Measurements from ENCODE around the gene KRT79.

The KRT79 gene

GRCh38 chr12:52821826-52822660 lies 12.1 kb downstream of the KRT79 start:
- no peak overlapping the region for H3K4me3 ChIP-seq (ENCODE audit: low read length)
- TF ChIP-seq ZNF274 (IDR thresholded peaks at IDR 0.05; ENCODE audit: low read depth, low read length), result no peak

DNA sequence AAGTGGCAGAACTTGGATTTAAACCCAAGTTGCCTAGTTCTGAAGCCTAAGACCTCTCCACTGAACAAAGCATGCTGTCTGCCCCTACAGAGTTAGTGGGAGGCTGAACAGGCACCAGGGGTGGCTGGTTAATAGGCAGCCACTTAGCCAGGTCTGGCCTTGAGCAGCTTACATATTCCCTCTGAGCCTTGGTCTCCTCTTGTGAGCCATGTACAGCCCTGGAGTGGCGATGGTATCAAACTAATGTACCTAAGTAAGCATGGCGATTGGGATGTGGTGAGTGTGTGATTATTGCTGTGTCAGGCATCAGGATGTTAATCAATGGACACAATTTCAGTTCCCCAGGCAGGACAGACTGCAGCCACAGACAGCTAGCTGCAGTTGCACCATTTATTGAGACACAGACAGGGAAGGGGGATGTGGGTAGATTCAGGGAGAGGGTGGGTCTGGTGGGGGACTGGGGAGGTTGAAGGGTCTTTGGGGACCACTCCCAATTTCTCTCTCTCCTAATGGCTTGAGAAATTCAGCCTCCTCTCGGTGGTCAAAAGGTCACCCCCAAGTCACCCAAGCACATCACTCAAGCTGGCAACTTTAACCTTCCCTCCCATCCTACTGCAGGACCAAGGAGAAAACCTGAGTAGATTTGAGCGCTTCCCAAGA lies 12.9 kb downstream of the KRT79 start:
- H3K4me3 ChIP-seq (ENCODE audit: low read length), result no peak overlapping the region
- TF ChIP-seq ZNF274 (IDR thresholded peaks at IDR 0.05; ENCODE audit: low read depth, low read length), result no peak

DNA sequence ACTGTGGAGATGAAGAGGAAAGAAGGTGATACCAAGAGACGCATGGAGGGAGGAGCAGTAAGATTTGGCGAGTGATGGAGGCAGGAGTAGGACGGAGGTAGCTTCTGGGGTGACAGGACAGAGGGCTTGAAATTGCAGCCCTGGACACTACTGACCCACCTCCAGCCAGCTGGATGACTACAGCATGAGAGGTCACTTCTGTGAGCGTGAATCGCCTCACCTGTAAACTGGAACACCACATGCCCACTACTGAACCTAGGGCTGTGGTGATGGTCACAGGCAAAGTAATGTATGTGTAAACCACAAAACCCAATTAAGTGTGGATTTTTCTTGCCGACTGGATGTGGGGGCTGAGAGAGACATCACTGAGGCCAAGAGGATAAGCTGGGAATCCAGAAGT lies 13.6 kb downstream of the KRT79 start:
- no peak overlapping the region for H3K4me3 ChIP-seq (ENCODE audit: low read length)
- TF ChIP-seq ZNF274 (IDR thresholded peaks at IDR 0.05; ENCODE audit: low read depth, low read length), result no peak

DNA sequence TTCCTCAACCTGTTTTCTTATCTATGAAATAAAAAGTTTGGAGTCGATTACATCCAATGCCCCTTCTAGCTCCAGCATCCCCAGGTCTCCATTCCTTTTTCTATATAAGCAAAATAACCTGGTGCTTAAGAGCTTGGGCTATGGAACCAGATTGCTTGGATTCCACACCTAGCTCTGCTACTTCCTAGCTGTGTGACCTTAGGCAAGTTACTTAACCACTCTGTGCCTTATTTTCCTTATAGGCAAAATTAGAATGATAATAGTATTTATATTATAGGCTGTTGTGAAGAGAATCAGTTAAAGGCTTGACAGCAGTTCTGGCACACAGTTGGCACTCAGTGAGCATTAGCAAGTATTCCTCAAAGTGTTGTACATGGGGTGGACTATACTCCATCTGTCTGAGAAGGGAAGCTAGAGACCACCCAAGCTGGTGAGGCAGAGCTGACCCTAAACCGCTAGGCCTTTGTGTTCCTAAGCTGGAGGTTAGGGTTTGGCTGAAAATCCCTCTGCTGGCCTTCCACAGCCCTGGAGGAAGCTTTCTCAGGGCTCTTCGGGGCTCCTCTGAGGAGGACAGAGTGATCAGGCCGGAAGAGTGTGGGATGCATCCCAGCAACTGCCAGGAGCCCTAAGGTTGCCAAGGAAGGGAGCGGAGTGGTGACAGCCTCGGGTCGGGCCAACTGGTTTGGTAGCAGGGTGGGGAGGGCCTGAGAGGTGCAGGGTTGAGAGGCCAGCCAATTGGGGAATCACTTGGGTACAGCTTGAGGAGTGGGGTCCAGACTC lies 14.2 kb downstream of the KRT79 start:
- no peak for TF ChIP-seq ZNF274 (IDR thresholded peaks at IDR 0.05; ENCODE audit: low read depth, low read length)
- no peak overlapping the region for H3K4me3 ChIP-seq (ENCODE audit: low read length)

DNA sequence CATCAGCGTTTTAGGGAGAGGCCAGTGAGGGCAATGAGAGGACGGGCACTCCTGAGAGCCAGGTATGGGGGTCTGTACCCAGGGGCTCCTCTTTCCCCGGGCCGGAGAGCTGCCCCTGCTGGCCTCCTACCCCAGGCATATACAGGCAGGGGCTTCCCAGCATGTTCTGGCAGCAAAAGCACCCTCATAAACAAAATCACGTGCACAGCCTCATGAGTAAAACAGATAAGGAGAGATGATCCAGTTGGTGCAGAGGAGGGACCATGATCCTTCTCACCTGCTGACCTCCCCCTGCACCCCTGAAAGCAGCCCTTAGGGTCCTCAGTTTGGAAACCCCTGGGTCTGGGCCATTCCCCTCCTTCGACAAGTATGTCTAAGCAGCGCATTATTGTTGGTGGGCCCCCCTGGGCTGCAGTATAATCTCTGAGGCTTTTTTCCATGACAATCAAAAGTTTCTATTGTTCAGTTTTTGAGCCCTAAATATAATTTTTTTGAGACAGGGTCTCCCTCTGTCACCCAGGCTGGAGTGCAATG lies 15.2 kb downstream of the KRT79 start:
- TF ChIP-seq ZNF274 (IDR thresholded peaks at IDR 0.05; ENCODE audit: low read depth, low read length), result no peak

DNA sequence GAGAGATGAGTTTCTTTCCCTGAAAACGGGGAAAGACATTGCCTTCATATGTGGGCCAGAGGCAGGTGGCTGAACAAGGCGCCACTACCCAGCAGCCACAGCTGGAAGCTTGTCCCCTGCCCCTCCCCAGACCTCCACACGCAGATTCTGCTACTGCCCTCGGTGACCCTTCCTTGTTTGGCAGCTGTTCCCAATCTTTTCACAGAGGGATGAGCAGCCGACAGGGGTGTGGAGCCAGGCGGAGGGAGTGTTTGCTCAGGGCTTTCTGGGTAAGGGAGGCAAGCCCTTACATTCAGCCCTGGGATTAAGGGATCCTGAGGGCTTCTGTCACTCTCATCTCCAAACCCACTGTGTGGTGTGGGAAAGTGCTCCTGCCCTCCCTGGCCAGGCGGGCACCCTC lies 15.7 kb downstream of the KRT79 start:
- H3K4me3 ChIP-seq (ENCODE audit: low read length), result no peak overlapping the region
- no peak for TF ChIP-seq ZNF274 (IDR thresholded peaks at IDR 0.05; ENCODE audit: low read depth, low read length)

More for the DNA sequence above, 15.2 kb downstream of the KRT79 start:
- no peak overlapping the region for H3K4me3 ChIP-seq (ENCODE audit: low read length)

- TF ChIP-seq ZNF274 (IDR thresholded peaks at IDR 0.05; ENCODE audit: low read depth, low read length), result no peak
These were observed 16.3 kb downstream of the KRT79 start for GRCh38 chr12:52817699-52818238.

DNA sequence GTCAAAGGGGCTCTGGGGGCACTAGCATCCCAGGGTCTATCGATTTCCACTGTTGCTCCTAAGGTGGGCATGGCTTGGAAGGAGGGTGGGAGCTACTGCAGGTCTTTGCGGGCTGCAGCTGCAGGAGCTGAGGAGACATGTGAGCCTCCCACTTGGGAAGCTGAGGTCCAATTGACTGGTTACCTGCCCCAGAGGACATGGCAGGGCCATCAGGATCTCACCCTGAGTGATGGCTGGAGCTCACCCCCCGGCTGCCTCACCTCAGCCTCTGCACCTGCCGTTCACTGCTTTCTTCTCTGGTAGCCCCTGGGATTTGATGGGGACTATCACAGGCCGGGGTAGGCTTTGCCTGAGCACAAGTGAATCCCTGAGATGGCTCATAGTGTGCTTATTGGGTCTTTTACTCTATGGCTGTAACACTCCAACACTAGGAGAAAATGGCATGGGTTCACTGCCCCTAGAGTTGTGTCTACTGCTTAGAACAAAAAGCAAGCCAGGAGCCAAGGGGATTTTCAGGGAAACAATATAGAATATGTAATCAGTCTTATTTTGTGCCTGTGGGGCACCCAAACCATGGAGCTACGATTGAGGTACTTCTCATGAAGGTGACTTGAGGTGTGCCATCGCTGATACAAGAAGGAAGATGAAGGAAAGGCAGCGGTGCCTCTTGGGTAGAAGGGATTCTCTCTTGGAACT lies 17.0 kb downstream of the KRT79 start:
- H3K4me3 ChIP-seq (ENCODE audit: low read length), result no peak overlapping the region
- no peak for TF ChIP-seq ZNF274 (IDR thresholded peaks at IDR 0.05; ENCODE audit: low read depth, low read length)

More at GRCh38 chr12:52817699-52818238, 16.3 kb downstream of the KRT79 start:
- H3K4me3 ChIP-seq (ENCODE audit: low read length), result no peak overlapping the region

GRCh38 chr12:52815676-52816588 lies 18.2 kb downstream of the KRT79 start:
- no peak for TF ChIP-seq ZNF274 (IDR thresholded peaks at IDR 0.05; ENCODE audit: low read depth, low read length)

GRCh38 chr12:52815161-52815560 lies 18.9 kb downstream of the KRT79 start:
- H3K4me3 ChIP-seq (ENCODE audit: low read length), result no peak overlapping the region
- no peak for TF ChIP-seq ZNF274 (IDR thresholded peaks at IDR 0.05; ENCODE audit: low read depth, low read length)

More at GRCh38 chr12:52815676-52816588, 18.2 kb downstream of the KRT79 start:
- H3K4me3 ChIP-seq (ENCODE audit: low read length), result no peak overlapping the region

GRCh38 chr12:52814710-52815155 lies 19.4 kb downstream of the KRT79 start:
- H3K4me3 ChIP-seq (ENCODE audit: low read length), result no peak overlapping the region
- TF ChIP-seq ZNF274 (IDR thresholded peaks at IDR 0.05; ENCODE audit: low read depth, low read length), result no peak
